NCI-H1930 (cell line): Measurements from ENCODE around the gene GTSE1.

Experiments used
- DNase-seq, 2 experiments: peaks; one replicate each; lab custom pipeline; 2025; lab: John Stamatoyannopoulos, UW

GTSE1 gene

GRCh38 chr22:46379066-46379930 lies 82.6 kb downstream of the GTSE1 start:
- DNase-seq, result no peak

DNA sequence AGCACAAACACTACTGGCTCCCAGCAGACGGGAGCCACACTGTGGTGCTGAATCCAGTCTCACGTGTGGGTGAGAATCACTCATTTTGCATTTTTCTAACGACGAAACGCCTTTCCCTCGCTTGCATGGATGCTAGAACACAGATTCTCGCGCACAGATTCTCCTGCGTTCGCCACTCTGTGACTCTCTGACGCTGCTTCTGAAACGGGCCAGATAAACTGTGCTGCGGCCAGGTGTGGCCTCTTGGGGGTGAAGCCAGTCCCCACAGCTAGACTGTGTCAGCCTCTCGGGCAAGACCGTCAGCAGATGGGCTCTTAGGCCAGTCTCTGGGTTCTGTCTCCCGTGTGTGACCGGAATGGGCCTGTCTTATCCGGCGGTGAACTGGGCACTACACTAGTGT lies 83.4 kb downstream of the GTSE1 start:
- DNase-seq, result no peak
